Stimulated activated CD4-positive, alpha-beta T cell treated with anti-CD3 and anti-CD28 coated beads, Interleukin-2, amount 100 ng/mL, for 24 hours (primary cell): ENCODE results near the gene TMSB4X.
"Not testable (repeated sequence)": the region's sequence is repeated elsewhere in the genome, so short reads cannot be mapped to it uniquely, and the experiment has no call there.

ENCODE experiments used
- DNase-seq, 2 donors: peaks; one replicate each; pipeline ENCODE4 v3.0.0-alpha.2; 2020

The TMSB4X gene

DNA sequence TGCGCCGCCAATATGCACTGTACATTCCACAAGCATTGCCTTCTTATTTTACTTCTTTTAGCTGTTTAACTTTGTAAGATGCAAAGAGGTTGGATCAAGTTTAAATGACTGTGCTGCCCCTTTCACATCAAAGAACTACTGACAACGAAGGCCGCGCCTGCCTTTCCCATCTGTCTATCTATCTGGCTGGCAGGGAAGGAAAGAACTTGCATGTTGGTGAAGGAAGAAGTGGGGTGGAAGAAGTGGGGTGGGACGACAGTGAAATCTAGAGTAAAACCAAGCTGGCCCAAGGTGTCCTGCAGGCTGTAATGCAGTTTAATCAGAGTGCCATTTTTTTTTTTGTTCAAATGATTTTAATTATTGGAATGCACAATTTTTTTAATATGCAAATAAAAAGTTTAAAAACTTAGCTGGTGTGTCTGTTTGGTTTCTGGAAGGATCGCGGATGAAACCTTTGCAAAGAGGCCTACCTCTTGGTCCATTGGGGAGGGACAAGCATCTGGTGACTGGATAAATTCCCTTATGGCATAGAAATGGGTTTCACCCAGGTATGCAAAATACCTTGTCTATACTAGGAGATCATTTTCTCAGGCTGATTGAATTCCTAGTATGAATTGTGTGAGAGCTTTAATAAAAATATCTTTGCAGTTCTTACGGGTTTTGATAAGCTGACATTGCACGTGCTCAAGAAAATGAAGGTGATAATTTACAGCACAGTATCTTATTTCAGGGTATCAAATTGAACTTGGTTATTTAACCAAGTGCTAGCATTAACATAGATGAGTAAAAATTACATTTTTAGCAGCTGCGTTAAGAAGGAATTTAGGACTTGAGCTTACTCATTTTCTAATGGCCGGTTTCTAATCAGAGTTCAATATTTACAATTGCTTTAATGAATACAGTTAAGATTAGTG, 2.2 kb downstream of the TMSB4X start:
- not testable (repeated sequence) for DNase-seq

DNA sequence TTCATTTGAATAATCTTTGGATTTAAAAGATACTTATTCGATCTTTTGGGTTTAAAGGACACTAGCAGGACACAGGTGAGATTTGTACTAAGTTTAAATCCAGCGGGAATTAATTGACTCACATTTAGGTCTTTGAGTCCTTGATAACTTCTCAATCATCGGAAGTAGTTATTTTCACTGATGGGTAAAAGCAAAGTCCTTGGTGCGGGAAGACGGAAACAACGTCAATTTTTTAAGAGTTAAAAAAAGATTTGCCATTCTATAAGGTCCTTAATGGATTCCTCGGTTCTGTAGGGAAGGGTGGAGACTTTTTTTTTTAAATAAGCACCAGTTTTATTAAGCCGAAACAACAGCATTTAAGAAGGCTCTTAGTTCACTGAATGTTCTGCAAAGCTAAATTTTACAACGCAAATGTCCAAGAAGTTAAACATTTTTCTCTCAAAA, 2.9 kb downstream of the TMSB4X start:
- DNase-seq = no peak

DNA sequence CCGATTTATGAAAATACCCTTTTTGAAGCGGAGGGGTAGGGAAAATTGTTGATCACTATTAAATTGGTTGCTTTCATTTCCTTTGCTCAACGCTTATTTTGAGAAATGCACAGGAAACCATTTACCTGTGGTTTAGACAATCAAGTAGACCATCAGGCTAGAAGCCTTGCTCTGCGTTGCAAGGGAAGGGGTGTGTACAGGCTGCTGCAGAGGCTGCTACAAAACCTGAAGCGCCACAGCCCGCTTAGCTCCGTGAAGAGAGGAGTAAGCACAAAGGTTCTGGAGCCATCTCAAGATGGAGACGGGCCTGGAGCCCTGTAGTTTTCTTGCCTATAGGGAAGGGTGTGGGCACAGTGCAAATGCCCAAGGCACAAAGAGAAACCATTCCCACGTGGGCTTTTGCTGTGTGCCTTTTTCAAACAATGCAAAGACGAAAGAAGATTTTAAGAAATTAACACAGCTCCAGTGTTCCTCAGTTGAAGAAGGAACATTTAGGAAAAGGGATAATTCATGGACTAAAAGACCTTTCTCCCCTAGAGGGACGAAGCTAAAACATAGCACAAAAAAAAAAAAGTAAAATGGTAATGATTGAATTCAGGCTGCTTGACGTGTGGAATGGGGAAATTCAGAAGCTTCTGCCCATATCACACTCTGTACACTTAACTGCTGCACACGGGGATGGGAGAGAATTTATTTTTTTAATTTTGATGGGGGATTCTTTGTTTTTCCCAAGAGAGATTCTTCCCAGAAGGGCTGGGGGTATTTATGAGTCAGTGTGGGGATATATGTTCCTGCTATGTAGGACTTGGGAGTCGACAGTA, 3.5 kb downstream of the TMSB4X start:
- DNase-seq = peak; percentile 58 to 65

DNA sequence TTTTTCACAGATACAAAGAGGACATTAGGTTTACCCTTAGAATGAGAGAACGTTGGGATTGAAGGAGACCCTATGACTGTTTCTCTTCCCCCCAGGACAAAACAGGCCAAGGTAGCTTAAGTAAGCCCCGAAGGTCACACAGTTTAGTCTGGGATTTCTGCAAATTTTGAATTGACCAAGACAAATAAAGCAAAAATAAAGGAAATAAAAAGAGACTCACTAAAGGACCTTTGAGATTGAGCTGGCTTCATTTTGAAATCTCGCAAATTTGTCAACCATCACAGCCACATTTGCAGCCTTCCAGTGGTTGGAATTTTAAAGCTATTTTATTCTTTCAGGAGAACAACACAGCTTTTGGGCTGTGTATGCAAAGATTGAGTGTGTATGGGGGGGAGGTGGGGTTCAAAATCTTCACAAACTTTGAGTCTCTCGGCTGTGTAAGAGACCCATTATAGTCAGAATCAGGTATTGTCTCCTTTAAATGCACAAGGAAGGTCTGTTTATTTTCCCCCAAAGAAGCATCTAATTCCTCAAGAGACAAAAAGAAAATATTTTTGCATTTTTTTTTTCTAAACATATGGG, 4.2 kb downstream of the TMSB4X start:
- no peak for DNase-seq

DNA sequence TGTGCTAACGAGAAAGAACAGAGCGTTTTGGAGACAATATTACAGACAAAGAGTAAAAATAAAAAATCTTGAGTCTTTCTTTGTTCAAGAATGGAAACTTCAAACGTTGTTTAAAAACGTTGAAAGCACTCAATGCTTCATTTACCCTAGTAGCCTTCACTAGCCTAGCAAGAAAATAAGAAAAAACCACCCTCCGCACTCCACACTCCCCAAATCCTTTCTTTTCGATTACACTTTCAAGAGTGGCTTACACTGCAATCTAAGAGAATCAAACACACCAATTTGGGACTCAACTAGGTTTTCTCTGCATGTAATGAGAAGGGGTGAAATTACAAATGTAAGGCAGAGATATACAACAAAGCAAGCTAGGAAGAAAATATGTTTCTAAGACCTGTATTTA, 4.7 kb downstream of the TMSB4X start:
- DNase-seq = no peak

DNA sequence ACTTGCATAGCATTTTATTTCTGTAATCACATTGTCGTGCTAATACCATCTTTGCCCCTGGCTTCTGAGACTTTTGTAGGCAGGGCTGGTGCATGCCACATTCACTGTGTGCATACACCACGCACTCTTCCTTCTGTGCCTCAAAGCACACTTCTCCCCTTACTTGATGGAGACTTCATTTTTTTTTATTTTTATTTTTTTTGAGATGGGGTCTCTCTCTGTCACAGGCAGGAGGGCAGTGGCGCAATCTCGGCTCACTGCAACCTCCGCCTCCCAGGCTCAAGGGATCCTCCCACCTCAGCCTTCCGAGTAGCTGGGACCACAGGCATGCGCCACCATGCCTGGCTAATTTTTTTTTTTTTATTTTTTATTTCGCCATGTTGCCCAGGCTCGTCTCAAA, 5.1 kb downstream of the TMSB4X start:
- not testable (repeated sequence) for DNase-seq

DNA sequence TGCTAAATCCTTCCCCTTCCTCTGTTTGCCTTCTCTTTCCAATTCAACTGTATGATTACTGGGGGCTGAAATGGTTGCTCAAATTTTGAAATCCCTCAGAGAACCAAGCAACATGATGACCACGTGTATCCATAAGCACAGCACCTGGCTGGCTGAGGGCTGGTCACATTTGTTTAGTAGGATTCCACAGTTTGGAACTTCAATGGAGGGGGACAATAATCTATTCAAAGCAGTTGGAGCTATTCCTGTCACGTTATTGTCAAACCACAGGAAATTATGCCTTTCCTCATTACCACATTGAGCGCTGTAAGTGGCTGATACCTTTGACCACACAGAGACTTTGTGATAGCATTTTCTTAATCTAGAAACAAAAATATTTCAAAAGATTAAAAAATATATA, 7.0 kb downstream of the TMSB4X start:
- no peak for DNase-seq

DNA sequence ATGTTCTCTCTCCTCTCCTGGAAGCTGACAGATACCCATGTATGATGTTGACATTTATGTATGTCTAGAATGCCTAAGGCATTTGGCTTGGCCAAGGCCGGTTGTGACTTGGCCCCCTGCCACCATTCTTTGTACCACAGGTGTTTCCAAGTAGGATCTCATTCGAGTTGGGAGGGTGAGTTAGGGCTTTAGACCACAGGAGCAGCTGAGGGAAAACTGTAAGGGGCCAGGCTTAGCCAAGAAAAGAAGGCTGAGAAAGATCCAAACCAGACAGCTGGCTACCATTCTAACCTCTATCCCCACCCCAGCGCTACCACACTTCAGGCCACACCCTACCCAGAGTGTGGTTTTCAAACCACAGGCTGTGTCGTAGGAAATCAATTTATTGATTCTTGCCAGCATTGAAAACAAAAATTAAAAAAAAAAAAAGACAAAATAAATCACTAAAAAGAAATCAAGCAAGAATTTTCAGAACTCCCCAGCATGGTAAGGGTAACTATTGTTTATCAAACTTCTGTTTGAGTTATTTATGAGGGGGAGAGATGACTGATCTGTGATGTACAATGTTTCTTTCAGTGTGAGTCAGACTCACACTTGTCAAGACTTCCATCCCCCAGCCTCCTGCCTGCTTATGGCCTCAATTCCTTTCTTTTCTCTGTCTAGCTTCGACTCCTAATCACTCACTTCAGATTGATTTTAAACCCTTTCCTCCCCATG, 9.9 kb downstream of the TMSB4X start:
- peak; percentile 48 to 51 for DNase-seq

DNA sequence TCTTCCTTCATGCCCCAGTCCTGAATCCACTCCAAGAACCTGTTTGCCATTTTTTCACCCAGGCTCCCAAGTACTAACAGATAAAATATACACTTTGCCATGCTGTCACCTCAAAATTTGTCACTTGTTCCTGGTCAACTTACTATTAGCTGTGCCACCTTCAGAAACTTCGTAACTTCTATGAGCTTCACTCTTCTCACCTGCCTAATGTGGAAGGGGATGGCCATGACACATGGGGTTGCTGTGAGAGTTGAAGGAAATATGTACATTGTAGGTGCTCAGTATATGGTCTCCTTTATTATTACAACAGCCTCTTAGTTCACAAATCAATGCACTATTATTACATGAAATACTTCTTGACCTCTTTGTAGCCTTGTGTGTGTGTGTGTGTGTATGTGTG, 10.4 kb downstream of the TMSB4X start:
- no peak for DNase-seq

DNA sequence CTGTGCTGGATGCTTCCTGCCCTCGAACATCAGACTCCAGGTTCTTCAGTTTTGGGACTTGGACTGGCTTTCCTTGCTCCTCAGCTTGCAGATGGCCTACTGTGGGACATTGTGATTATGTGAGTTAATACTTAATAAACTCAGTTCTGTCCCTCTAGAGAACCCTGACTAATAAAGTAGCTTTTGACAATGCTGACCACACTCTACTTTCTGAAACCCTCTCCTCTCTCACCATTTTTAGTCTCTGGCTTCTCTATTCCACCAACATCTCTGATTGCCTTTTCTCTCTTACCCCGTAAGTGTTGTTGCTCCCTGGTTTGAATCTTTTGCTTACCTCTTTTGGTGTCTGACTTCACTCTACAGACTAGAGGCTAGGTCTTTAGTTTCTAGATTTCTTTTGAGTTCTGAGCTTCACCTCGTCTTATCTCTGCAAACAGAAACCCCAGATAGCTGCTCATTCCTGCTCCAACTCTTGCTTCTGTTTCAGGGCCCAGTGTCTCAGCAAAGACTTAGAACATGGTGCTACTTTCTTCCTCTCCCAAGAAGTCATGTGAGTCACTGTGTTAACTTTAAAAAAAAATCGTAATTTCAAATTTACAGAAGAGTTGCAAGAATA, 11.4 kb downstream of the TMSB4X start:
- DNase-seq = no peak

DNA sequence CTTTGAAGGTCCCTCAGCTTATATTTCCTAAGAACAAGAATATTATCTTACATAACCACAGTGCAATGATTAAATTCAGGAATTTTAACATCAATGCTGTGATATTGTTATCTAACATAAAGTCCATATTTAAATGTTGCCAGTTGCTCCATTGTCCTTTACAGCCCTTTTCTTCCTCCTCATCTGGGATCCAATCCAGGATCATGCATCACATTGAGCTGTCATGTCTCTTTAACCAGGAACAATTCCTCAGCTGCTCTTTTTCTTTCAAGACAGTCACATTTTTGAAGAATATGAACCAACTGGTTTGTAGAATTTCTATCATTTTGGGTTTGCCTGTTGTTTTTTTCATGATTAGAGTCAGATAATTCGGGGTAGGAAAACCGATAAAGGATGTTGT, 12.0 kb downstream of the TMSB4X start:
- DNase-seq = no peak

DNA sequence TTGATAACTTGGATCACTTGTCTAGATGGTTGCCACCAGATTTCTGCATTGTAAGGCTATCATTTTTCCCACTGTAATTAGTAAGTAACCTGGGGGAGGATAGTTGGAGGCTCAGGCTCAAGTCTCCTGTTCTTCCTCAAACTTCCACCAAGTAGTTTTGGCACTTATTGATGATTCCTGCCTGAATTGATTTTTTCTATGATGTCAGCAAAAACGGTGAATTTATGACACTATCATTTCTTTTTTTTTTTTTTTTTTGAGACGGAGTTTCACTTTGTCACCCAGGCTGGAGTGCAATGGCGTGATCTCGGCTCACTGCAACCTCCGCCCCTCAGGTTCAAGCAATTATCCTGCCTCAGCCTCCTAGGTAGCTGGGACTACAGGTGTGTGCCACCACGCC, 12.4 kb downstream of the TMSB4X start:
- no peak for DNase-seq

DNA sequence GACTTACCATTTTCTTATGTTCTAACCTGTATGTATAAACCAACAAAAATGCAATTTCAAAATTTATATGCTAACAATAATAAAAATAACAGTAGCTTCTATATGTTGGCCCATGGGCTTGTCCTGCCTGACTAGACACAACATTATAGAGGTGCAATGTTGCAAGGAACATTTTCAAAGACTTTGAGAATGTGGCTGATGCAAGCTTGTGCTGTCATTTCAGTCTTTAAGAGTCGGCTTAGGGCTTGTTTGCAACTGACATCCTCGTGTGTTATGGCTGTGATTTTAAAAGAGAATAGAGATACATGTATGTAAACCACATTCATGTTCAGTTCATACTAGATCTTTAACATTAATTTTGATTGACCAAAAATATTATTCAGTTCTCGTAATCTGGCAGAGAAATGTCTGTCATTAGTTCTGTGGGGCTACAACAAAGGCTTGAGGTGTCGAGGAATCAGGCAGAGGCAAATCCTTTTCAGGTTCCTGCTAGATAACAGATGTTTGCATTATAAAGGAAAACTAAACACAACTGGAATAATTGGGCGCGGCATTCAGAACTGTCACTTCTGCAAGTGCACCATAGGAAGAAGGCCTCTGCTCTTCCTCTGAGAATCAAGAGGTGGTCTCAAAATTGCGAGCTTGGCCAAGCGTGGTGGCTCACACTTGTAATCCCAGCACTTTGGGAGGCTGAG, 13.1 kb downstream of the TMSB4X start:
- no peak for DNase-seq

DNA sequence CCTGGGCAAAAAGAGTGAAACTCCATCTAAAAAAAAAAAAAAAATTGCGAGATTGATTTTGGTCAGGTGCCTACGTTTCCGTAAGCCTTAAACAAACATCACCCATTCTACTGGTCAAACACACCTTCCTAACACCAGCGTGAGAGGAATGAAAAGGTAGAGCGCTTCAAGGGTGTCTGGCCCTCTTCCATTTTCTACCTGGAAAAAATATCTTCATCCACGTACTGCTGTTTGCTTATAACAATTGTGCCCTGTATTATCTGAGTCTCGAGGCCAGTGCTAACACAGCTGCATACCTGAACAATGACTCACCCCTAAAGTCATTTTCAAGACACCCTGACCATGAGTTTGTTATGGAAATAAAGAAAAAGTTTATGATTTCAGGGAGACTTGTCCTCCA, 13.9 kb downstream of the TMSB4X start:
- DNase-seq = no peak

DNA sequence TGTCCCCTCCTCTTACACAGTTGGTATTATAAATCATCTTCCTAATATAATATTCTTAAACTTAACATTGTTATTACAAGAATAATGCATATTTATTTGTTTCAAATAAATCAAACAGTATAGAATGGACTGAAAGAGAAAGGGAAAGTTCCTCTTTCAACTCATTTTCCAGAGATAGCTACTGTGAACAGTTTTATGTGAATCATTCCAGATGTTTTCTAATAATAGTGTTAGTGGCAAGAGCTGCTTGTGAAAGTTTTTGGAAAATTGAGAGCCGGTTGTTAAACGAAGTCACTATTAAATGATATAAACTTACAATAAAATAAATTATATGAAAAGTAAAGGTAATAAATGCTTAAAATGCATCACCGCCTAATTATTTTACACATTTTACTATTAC, 14.6 kb downstream of the TMSB4X start:
- DNase-seq = no peak

DNA sequence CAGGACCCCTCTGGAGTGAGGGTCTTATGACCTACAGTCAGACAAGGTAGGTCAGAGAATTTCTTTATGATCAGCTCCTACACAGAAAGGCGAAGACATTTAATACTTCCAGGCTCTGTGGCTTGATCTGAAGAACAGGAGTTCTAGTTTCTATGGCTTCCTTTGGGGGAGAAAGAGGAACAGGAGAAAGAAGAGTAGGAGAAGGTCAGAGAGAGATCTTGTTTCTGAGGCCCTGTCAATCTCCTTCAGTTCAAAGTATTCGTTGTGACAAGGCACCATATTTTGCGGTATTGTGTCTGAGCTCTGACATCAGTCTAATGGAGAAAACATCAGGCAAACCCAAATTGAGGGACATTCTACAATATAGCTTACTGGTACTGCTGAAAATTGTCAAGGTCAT, 16.7 kb downstream of the TMSB4X start:
- no peak for DNase-seq

DNA sequence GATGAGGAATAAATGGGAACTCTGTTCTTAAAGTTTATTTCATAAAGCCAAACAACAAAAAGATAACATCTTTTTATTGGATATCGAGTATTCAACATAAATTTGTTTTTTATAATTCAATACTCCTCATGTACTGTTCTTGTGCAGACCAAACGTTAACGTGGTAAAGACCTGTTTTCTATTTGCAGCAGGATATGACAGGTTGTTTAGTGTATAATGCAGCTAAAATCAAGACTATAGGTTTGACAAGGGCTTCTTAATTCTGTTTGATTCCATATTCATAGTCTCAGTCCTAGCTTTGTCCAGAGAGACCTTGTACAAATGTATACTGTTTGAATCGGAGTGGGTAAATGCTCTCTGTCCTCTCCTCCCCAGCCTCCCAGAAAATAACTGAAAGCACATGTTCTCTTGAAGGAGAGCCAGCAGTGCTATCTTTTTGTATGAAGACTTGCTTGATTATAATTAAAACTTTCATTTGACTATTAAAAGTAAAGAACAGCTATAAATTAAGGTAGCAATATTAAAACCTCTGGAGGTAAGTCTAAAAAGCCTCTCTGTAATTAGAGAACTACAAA, 17.7 kb downstream of the TMSB4X start:
- no peak for DNase-seq

DNA sequence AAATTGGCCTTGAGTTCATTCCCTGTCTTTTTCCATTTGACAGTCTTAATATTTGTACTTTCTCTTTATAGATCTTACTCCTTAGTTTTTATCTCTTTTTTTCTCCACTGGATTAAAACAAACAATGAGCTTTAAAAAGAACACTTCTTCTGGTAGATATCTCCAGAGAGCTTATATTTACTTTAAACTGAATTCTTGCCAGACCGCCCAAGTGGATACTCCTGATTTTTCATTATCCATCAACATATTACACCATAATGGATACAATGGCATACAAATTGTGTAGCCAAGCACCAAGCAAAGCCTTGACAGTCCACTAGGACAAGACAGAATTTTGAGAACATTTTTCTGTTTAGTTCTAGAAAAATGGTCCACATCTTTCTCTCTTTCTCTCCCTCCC, 18.9 kb downstream of the TMSB4X start:
- DNase-seq = no peak

DNA sequence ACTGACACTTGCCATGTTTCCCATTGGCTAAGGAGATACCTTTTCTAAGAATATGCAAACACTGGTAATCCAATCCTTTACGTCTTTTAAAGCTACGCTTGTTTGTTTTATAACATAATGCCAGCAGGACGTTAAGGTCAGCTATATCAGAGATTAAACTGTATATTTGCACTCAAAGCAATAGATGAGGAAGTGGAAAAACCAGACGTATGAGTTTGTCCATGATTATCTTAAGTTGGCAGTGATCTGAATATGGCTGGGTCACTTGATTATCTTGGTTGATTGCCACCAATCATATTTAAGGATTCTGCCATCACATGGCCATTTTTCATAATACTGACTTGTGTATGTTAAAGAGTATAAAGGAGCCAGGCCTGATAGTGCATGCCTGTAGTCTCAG, 19.4 kb downstream of the TMSB4X start:
- DNase-seq = no peak

DNA sequence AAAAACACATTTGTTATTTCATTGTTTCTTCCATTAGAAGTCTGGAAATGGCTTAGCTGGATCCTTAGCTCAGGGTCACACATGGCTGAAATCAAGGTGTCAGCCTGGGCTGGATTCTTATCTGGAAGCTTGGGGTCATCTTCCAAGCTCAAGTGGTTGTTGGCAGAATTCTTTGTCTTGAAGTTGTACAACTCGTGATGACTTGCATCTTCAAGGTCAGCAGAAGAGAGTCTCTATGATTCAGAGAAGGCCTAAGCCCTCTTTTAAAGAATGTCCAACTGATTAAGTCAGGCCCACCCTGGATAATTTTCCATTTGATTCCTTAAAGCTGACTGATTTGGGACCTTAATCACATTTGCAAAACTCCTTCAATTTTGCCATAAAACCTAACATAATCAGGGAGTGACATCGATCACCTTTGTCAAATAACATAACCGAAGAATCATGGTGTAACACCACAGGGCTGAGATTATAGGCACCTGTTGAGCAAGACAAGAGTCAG, 22.1 kb downstream of the TMSB4X start:
- DNase-seq = no peak
